ENCODE results near the gene THRAP3. TPM values are rescaled to one million over a fixed set of nuclear protein-coding genes. Genes with fewer than 3 reads are reported as not detected.

Gene THRAP3
- total and polyA plus RNA-seq, 2 of the 8 experiments (the other 6 are each of a cell fraction or from before 2014, with no cell fraction given): 40.2 to 183 TPM

DNA sequence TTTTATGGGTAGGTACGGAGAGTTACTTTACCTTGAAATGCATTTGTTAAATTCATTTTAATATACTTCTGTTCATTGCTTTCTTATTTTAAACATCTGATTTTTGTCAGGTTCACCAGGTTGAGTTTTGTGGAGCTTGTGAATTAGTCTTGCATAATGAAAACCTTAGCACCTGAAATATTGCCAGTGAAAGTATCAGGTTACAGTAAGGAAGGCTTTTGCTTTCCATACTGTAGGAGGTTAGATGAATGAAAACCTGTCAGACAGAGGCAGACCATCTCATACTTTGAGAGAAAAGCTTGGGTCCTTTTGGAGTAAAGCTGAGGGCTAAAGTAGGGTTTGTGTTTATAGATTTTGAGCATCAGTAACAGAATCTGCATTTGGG is 34.7 kb downstream of the THRAP3 start:
- H3K9ac ChIP-seq (replicated peaks in 1 of 4; ENCODE audit: extremely low read depth in 1 of 4, low read depth in 3 of 4, low read length in 3 of 4): no peak overlapping the region
- peaks cover 14 to 16% of the 10 kb centered on the region in 2 experiments for H4K20me1 ChIP-seq (replicated peaks in 1 of 2; ENCODE audit: control insufficient read depth in 1 of 2, insufficient read depth in 2 of 2, low read length in 2 of 2)
- no peaks in the 10 kb centered on the region for H3K9me3 ChIP-seq (ENCODE audit: insufficient read depth in 2 of 2, low read depth in 1 of 2, low read length in 1 of 2)
- H3K36me3 ChIP-seq (ENCODE audit: control insufficient read depth in 2 of 4, insufficient read depth in 4 of 4, low read length in 3 of 4): peaks cover 0 to 25% (median 6%) of the 10 kb centered on the region in 4 experiments; a peak in 3 of 8 replicates
- peaks cover 9 to 83% of the 10 kb centered on the region in 2 experiments; a peak in 3 of 4 replicates for H3K79me2 ChIP-seq (ENCODE audit: control insufficient read depth in 1 of 2, insufficient read depth in 2 of 2, low read length in 2 of 2)
- no peak overlapping the region for H3K27ac ChIP-seq (ENCODE audit: low read depth, low read length)
- 89% methylated on average over 1 of the region's 1 CpG; no CpG with 5 or more reads in 1 of the 2 experiments for WGBS, 2 experiments (ENCODE audit: extremely low coverage in 1 of 2, insufficient coverage in 1 of 2, insufficient read length in 1 of 2, insufficient replicate concordance in 2 of 2, low coverage in 1 of 2, low lambda C conversion rate in 2 of 2, missing lambda C conversion rate in 1 of 2)
- no peak overlapping the region for H2AFZ ChIP-seq (ENCODE audit: low read length)
- H4K8ac ChIP-seq (ENCODE audit: extremely low read depth, insufficient read depth, low read length): no peak overlapping the region
- no peak overlapping the region for H3K4me3 ChIP-seq (ENCODE audit: extremely low read depth in 1 of 4, insufficient read depth in 2 of 4, low read depth in 3 of 4, low read length in 4 of 4)
- H2BK120ac ChIP-seq (replicated peaks; ENCODE audit: low read depth, low read length): no peak overlapping the region
- H3K4me1 ChIP-seq (replicated peaks in 1 of 4; ENCODE audit: control insufficient read depth in 3 of 4, insufficient read depth in 4 of 4, low read length in 3 of 4): peaks cover 0 to 6% (median 2%) of the 10 kb centered on the region in 4 experiments; a peak in 2 of 7 replicates
- H3K23me2 ChIP-seq (ENCODE audit: low read depth, low read length): no peaks in the 10 kb centered on the region
- no peak overlapping the region for H3K56ac ChIP-seq (replicated peaks; ENCODE audit: insufficient read length, low read depth, low read length)
- no peak overlapping the region for H3K14ac ChIP-seq (ENCODE audit: insufficient read length)
- H3K4ac ChIP-seq (replicated peaks; ENCODE audit: insufficient read length, low read depth, low read length): no peak overlapping the region
- no peak overlapping the region for H2BK12ac ChIP-seq (ENCODE audit: low read depth, low read length)
- no peak overlapping the region for H4K5ac ChIP-seq (ENCODE audit: insufficient read length, low read depth, low read length)
- H3K23ac ChIP-seq (ENCODE audit: insufficient read length): no peak overlapping the region
- H4K91ac ChIP-seq (replicated peaks; ENCODE audit: insufficient read length, low read length): no peak overlapping the region
- no peak overlapping the region for H3K4me2 ChIP-seq (ENCODE audit: insufficient read depth in 1 of 2, low read depth in 2 of 2, low read length in 2 of 2)
- H3K27me3 ChIP-seq (replicated peaks in 1 of 4; ENCODE audit: control insufficient read depth in 3 of 4, extremely low read depth in 1 of 4, insufficient read depth in 3 of 4, low read length in 3 of 4): no peaks in the 10 kb centered on the region
- POLR2A ChIA-PET (ENCODE audit: partially characterized antibody): interaction anchor here (0.9 to 1.4 kb wide), 5 partner anchors 10 to 34 kb away, joined by 4 read pairs; partner anchors contain the start of gene THRAP3
- no peak overlapping the region for H2BK5ac ChIP-seq (ENCODE audit: low read depth, low read length)
- DNase-seq (ENCODE audit: low read depth in 1 of 2, low spot score in 2 of 2): no peak
- no peaks in the 10 kb centered on the region; the same call in 1 of the 2 replicates for H3K79me1 ChIP-seq (ENCODE audit: low read depth, low read length)
- H3K18ac ChIP-seq (ENCODE audit: extremely low read depth, low read length): no peak overlapping the region
- H2BK15ac ChIP-seq (ENCODE audit: low read length): no peak overlapping the region
- no peak overlapping the region for H2BK20ac ChIP-seq (ENCODE audit: low read length)
- no peak for FAIRE-seq
- no peak for TF ChIP-seq RXRA (IDR thresholded peaks at IDR 0.05; ENCODE audit: insufficient read depth, low read depth, low read length)
- H2AK5ac ChIP-seq (ENCODE audit: low read depth, low read length): no peak overlapping the region
- CTCF ChIA-PET (ENCODE audit: partially characterized antibody): interaction anchor here (1.1 to 3.0 kb wide), 3 partner anchors 21 to 126 kb away, joined by 3 to 10 read pairs (median 3); no protein-coding TSS in a partner anchor

All from H1 (cell line).